ENCODE data around the gene CST9L. TPM values are rescaled to one million over a fixed set of nuclear protein-coding genes. Genes with fewer than 3 reads are reported as not detected.

The CST9L gene
- polyA plus RNA-seq, 2 of the 4 experiments (the other 2 are of a cell fraction): not detected

- TF ChIP-seq RAD21 (conservative IDR thresholded peaks at IDR 0.05 in 1 of 2, IDR thresholded peaks at IDR 0.05 in 1 of 2) (no peak), PHF8 (IDR thresholded peaks at IDR 0.05; ENCODE audit: borderline replicate concordance, low read depth) (no peak)
These were observed 44.1 kb downstream of the CST9L start (continued) for GRCh38 chr20:23524146-23524545.

- ChIA-PET CTCF (interaction anchor here (1.2 kb wide), 1 partner anchor 12 kb away, joined by 3 read pairs; no protein-coding TSS in a partner anchor), POLR2A (no interaction called here)
- DNase-seq (ENCODE audit: low read depth in 1 of 2, low spot score in 1 of 2) (no peak), FAIRE-seq (no peak), ATAC-seq (no peak)
- no peak overlapping the region for H3K4me2 ChIP-seq
- no peak for TF ChIP-seq CEBPB (IDR thresholded peaks at IDR 0.05)
- no peak for TF ChIP-seq CBX8 (IDR thresholded peaks at IDR 0.05)
- no peak for TF ChIP-seq FOSB (CRISPR knock-in tag; IDR thresholded peaks at IDR 0.05)
- no peak for TF ChIP-seq CHD4 (IDR thresholded peaks at IDR 0.05; ENCODE audit: borderline replicate concordance)
- TF ChIP-seq MAZ (IDR thresholded peaks at IDR 0.05; ENCODE audit: borderline replicate concordance, low read depth, low read length): no peak
- TF ChIP-seq SREBF2 (IDR thresholded peaks at IDR 0.05): no peak
- no peak for TF ChIP-seq NFE2L2 (conservative IDR thresholded peaks at IDR 0.05; ENCODE audit: low read length)
- TF ChIP-seq MAX (IDR thresholded peaks at IDR 0.05): no peak
- TF ChIP-seq HDAC2 (IDR thresholded peaks at IDR 0.05): no peak
- no peak for TF ChIP-seq ZSCAN20 (CRISPR knock-in tag; IDR thresholded peaks at IDR 0.05)
- no peak for TF ChIP-seq ELK1 (IDR thresholded peaks at IDR 0.05; ENCODE audit: low read depth, low read length)
- TF ChIP-seq MYC (IDR thresholded peaks at IDR 0.05; ENCODE audit: borderline replicate concordance, low read length): no peak
- TF ChIP-seq RARB (CRISPR knock-in tag; IDR thresholded peaks at IDR 0.05): no peak
- H3K4me1 ChIP-seq: peaks cover 5% of the 10 kb centered on the region; the same call in 1 of the 3 replicates
- no peak overlapping the region for H3K4me3 ChIP-seq
- no peak overlapping the region for H3K27ac ChIP-seq
- no peaks in the 10 kb centered on the region for H3K9me3 ChIP-seq
- 26% methylated on average over 2 of the region's 2 CpGs for WGBS (ENCODE audit: missing lambda C conversion rate)
These were observed 48.1 kb downstream of the CST9L start for GRCh38 chr20:23520185-23520584.

- DNase-seq (ENCODE audit: low read depth in 1 of 2, low spot score in 1 of 2) (no peak), ATAC-seq (no peak), FAIRE-seq (no peak)
- Histone ChIP-seq H3K4me2 (no peak overlapping the region), H3K4me1 (peaks cover 9% of the 10 kb centered on the region; the same call in 1 of the 3 replicates), H3K27ac (no peak overlapping the region), H3K4me3 (no peak overlapping the region), H3K9me3 (no peaks in the 10 kb centered on the region)
- WGBS (ENCODE audit: missing lambda C conversion rate): 49% methylated on average over 6 of the region's 6 CpGs
- ChIA-PET CTCF (interaction anchor here (1.2 to 1.5 kb wide), 2 partner anchors 12 to 33 kb away, joined by 3 read pairs; no protein-coding TSS in a partner anchor), POLR2A (no interaction called here)
- TF ChIP-seq REST (IDR thresholded peaks at IDR 0.05) (no peak), HOXB5 (CRISPR knock-in tag; IDR thresholded peaks at IDR 0.05) (no peak), ZC3H11A (IDR thresholded peaks at IDR 0.05) (no peak), BCL3 (IDR thresholded peaks at IDR 0.05) (no peak), RAD21 (conservative IDR thresholded peaks at IDR 0.05 in 1 of 2, IDR thresholded peaks at IDR 0.05 in 1 of 2) (no peak), HEYL (CRISPR knock-in tag; IDR thresholded peaks at IDR 0.05) (no peak), ESRRA (IDR thresholded peaks at IDR 0.05; ENCODE audit: borderline replicate concordance, low read length) (no peak), EP300 (IDR thresholded peaks at IDR 0.05) (no peak), EHMT2 (IDR thresholded peaks at IDR 0.05; ENCODE audit: low read depth) (no peak), HES2 (IDR thresholded peaks at IDR 0.05) (no peak), BHLHE40 (IDR thresholded peaks at IDR 0.05; ENCODE audit: low read depth, low read length) (no peak), RFX5 (IDR thresholded peaks at IDR 0.05) (no peak)
These were observed 48.7 kb downstream of the CST9L start for GRCh38 chr20:23519556-23519955.

All from A549 (cell line).